Activated CD4-positive, alpha-beta T cell treated with anti-CD3 and anti-CD28 coated beads, Interleukin-10, Interleukin-2, amounts not matched to agents 100 ng/mL and 50 ng/mL, durations not matched to agents 16 hours and 8 hours (primary cell): ENCODE data around the gene DNMBP.
"Not testable (repeated sequence)": the region's sequence is repeated elsewhere in the genome, so short reads cannot be mapped to it uniquely, and the experiment has no call there.

Experiments
- DNase-seq: peaks from one replicate; pipeline ENCODE4 v3.0.0-alpha.2; 2020

The DNMBP gene

GRCh38 chr10:99853655-99854054 lies 156.1 kb downstream of the DNMBP start:
- DNase-seq = no peak

DNA sequence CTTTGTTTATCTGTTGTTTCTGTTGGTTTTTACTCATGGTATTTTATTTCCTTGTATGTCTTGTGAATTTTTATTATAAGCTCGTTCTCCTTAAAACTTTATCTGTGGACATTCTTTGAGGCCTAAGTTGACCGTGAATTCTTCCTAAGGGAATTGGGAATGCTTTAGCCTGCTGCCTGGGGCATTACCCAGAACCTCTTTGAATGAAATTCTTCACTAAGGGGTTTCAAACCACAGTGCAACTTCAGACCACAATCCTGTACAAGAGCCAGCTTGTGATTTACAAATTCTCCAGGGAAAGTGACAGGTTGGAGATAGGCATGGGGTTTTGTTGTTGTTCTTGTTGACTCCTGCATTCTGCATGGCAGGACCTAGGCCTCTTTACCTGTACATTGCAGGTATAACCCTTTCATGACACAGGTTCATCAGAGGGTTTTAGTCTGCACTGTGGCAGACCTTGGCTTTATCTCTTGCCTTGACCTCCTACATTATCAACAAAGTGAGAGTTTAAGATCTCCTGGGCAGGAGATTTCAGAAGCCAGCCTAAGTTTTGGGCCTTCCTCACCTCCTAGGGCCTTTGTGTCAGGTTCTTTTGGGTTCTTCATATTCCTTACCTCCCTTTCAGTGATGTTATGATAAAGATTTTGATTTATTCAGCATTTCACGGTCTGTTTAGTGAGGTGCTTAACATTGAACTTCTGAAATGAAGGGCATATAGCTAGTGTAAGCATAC lies 157.1 kb downstream of the DNMBP start:
- no peak for DNase-seq

- no peak for DNase-seq
Observed at GRCh38 chr10:99851825-99852224, 157.9 kb downstream of the DNMBP start.

- no peak for DNase-seq
Observed at GRCh38 chr10:99850767-99851340, 158.9 kb downstream of the DNMBP start.

DNA sequence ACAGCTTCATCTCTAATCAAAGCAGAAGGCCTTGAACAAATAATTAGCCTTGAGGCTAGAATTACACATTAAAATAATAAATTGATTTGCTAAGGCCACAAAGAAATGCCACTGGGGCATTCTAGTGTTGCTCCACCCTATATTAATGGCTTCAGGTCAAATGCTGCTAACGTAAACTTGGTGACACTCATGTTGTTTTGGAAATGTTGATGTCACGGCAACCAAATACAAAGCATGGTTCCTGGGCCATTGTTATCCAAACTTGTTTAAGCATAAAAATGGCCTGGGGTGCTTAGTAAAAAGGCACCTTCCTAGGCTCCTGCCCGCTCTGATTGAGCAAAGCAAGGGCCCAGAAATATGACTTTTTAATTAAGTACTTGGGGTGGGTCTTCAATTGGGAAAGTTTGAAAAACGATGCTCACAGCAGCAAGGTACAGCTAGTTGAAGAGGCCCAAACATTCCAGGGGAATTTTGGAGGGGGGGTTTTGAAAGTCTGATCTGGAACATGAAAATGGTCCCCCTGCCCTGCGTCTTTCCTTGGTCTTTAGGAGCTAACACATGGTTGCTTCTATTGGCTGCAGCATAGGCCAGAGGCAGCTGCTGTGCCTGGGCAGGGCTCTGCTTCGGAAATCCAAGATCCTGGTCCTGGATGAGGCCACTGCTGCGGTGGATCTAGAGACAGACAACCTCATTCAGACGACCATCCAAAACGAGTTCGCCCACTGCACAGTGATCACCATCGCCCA lies 159.6 kb downstream of the DNMBP start:
- no peak for DNase-seq

GRCh38 chr10:99849536-99849935 lies 160.2 kb downstream of the DNMBP start:
- DNase-seq = no peak

DNA sequence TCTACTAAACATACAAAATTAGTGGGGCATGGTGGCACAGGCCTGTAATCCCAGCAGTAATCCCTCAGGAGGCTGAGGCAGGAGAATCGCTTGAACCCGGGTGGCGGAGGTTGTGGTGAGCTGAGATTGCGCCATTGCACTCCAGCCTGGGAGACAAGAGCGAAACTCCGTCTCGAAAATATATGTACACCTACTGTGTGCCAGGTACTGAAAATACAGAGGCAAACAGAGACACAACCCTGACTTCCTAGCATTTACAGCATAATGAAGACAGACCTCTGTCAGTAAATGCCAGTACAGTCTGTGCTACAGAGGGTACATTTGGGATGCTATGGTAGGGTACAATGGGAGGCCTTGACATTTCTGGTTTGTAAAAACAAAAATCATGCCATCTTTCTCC lies 160.7 kb downstream of the DNMBP start:
- DNase-seq = no peak

DNA sequence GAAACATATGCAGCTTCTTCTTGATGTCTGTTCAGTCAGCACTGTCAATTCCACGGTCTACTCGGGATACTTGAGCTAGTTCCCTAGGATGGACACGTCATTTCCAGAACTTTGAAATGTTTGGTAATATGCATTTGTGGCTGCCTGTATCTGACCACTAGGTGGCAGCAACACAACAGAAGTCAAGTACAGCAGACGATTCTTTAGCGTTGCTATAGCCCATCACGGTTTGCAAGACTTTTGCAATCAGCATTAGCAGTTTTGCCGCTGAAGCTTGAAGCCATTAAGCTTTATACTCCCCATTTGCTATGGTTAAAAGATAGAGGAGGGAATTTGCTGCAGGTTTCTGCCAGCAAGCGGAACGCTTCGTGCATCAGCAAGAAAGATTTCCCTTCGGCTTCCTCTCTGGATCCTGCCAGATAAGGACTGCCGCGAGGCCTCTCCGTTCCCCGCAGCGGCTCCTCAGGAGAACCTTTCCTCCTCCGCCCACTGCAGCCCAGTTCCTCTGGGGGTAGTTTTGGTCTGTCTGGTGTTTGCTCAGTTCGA lies 163.8 kb downstream of the DNMBP start:
- DNase-seq = peak; percentile 86

DNA sequence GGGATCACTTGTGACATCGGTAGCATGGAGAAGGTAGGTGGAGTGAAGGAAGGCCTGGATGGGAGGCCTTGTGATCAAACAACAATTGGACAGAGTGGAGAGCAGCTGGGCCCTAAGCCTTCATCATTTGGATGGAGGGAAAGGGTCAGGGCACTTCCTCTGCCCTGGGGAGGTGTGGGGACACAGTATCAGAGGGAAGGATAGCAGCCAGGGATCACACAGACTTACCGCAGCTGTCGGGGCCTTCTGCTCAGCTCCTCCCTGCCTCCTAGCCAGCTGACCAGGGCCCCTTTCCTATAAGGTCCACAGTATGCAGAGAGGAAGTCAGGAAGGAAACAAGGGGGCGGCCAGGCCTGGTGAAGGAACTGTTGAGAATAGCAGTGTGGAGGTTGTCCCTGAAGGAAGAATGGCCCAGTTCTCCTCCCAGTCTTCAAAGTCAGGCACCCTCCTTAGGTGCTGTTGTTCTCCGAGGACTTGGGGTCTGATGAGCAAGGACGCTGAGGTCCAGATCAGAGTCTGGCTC lies 165.3 kb downstream of the DNMBP start:
- DNase-seq = no peak

GRCh38 chr10:99843310-99843709 lies 166.4 kb downstream of the DNMBP start:
- DNase-seq = no peak

GRCh38 chr10:99841746-99842145 lies 168.0 kb downstream of the DNMBP start:
- no peak for DNase-seq

GRCh38 chr10:99840859-99841258 lies 168.9 kb downstream of the DNMBP start:
- not testable (repeated sequence) for DNase-seq

DNA sequence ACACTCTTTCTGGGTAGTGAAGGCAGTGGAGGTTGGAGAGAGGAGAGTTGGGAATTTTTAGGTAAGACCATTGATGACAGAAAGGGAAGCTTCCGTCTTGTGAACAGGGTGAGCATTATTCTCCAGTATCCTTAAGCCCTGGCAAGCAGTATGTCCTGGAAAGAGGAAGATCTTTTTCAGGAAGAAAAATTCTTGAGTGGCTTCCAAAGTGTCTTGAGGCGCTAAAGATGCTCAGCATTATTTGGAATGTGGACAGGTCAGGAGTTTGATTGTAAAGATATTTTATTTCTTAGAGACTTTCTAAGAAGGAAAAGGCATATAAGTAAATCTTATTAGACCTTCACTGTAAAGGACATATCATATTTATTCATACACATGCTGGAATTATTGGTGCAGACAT lies 173.0 kb downstream of the DNMBP start:
- DNase-seq = no peak

- no peak for DNase-seq
Observed at GRCh38 chr10:99835947-99836346, 173.8 kb downstream of the DNMBP start.

GRCh38 chr10:99834410-99834809 lies 175.3 kb downstream of the DNMBP start:
- peak; percentile 35 for DNase-seq

DNA sequence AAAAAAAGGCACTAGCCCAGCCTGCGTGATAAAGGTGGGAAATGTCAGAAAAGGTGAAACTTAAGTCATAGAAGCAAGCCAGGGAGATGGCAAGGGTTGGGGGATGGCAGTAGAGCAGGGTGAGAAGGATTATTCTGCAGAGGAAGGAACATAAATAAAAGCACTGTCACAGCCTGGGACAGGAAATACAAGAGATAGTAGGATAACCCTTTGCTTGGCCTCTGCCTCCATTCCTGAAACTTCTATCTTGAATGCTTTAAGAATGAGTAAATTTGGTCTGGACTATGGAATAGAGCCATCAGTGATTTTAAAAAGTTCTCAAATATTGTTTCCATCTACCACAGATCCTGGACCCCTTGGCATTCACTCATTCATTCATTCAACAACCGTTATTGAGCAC lies 177.3 kb downstream of the DNMBP start:
- DNase-seq = no peak

GRCh38 chr10:99828464-99828863 lies 181.3 kb downstream of the DNMBP start:
- DNase-seq = peak; percentile 58

DNA sequence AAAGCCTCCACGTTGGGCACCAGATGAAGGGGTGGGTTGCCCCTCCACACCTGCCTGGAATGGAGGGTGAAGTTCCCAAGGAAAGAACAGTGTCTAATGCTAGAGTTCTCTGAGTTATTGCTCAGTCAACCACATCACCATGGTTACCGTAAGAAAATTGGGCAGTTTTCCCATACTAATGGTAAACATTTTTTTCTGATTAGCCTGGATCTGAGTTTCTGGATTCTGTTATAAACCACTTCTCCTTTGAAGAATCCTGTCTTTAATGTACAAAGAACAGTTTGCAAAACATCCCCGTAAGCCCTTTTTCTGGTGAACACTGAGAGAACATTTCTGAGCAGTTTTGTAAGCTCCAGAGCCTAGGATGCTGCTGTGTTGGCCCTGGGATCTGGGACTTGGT lies 181.8 kb downstream of the DNMBP start:
- no peak for DNase-seq
